Stimulated activated effector memory CD8-positive, alpha-beta T cell treated with anti-CD3 and anti-CD28 coated beads, Interleukin-12 subunit alpha, Interleukin-12 subunit beta, amount 100 ng/mL, for 72 hours (primary cell): ENCODE measurements around the gene TAOK3.

Source experiments
- ATAC-seq: fragments of 150-1000 bp; cut with Tn5 transposase; 2 replicates; pipeline ENCODE4 v1.10.0; 2021
- DNase-seq, 2 donors: peaks; one replicate each; pipeline ENCODE4 v3.0.0; 2021 to 2022; ENCODE audit warnings: low spot score in 2 of 2
- H3K27ac Mint-ChIP-seq: one replicate; pipeline ENCODE4 v1.8.0; 2022; ENCODE audit warnings: mild to moderate bottlenecking, mixed read lengths
- H3K36me3 Mint-ChIP-seq: one replicate; pipeline ENCODE4 v1.8.0; 2022; ENCODE audit warnings: mild to moderate bottlenecking, mixed read lengths
- H3K4me1 Mint-ChIP-seq: one replicate; pipeline ENCODE4 v1.8.0; 2022; ENCODE audit warnings: mixed read lengths
- H3K4me3 Mint-ChIP-seq: one replicate; pipeline ENCODE4 v1.8.0; 2022; ENCODE audit warnings: mild to moderate bottlenecking, mixed read lengths
- H3K9me3 Mint-ChIP-seq: one replicate; pipeline ENCODE4 v1.8.0; 2022; ENCODE audit warnings: mixed read lengths

The TAOK3 gene

DNA sequence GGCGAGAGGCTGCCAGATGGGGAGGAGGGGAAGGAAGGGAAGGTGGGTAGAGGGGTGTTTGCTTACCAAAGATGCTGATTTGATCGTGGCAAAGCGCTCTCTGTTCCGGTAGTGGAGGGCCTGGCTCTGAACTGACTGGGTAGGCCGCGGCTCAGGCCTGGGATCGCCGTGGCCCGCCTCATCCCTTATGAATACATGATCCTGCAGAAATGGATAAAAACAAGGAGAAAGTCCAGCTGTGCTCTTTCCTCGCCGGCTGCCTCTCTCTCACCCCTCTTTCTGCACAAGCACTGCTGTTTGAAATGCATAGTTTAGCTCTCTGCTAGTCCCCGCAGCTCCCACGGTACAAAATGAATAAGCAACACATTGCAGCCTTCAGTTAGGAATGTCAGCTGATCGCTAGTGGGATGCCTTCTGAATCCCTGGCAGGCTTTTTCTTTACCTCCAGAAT, 182.9 kb downstream of the TAOK3 start:
- DNase-seq: no peak

GRCh38 chr12:118188690-118189371, 183.9 kb downstream of the TAOK3 start:
- ATAC-seq (no peak), DNase-seq (no peak)
- no peak overlapping the region for H3K4me3 Mint-ChIP-seq
- H3K4me1 Mint-ChIP-seq: peaks cover 7% of the 10 kb centered on the region
- H3K36me3 Mint-ChIP-seq: peaks cover 69% of the 10 kb centered on the region
- no peak overlapping the region for H3K27ac Mint-ChIP-seq
- no peaks in the 10 kb centered on the region for H3K9me3 Mint-ChIP-seq

More for the DNA sequence above, 182.9 kb downstream of the TAOK3 start:
- H3K9me3 Mint-ChIP-seq: no peaks in the 10 kb centered on the region
- H3K27ac Mint-ChIP-seq: no peak overlapping the region
- H3K4me1 Mint-ChIP-seq: peaks cover 7% of the 10 kb centered on the region
- no peak overlapping the region for H3K4me3 Mint-ChIP-seq
- H3K36me3 Mint-ChIP-seq: peaks cover 76% of the 10 kb centered on the region
- no peak for ATAC-seq

DNA sequence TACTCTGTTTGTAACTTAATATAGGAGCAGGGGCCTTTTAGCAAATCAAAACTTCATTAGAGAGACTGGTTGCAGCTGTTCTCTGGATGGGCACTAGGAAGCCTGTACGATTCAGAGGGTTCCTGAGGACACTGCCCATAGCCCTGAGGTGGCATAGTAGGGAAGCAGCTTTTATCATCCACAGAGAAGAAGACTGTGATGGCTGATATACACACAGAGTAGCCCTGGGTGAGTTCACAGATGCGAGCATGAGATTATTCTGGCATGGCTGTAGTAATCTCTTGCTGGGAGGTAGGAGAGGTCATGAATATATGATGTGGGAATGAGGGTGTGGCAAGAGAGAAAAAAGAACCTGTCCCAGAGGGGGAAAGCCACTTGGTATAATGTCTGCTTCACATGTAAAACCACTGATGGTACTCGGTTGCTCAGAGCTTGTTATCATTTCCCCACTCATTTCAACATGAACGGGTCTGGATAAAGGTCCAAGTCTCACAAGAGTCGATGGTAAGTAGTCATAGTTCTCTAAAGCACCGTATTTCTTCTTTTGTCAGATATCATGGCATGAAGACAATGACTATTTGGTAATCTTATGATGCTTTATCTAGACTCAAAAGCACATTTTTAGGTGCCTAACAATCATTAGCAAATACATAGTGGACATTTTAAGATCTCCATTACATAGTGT, 184.8 kb downstream of the TAOK3 start:
- Mint-ChIP-seq H3K36me3 (peaks cover 60% of the 10 kb centered on the region), H3K9me3 (no peaks in the 10 kb centered on the region), H3K4me1 (peaks cover 7% of the 10 kb centered on the region), H3K27ac (peak overlapping the region; percentile 40), H3K4me3 (no peak overlapping the region)
- ATAC-seq (no peak), DNase-seq (no peak)

GRCh38 chr12:118185602-118186397, 186.9 kb downstream of the TAOK3 start:
- no peak for DNase-seq
- Mint-ChIP-seq H3K36me3 (peaks cover 63% of the 10 kb centered on the region), H3K27ac (peak overlapping the region; percentile 67), H3K4me1 (peaks cover 12% of the 10 kb centered on the region), H3K9me3 (no peaks in the 10 kb centered on the region), H3K4me3 (no peak overlapping the region)
- ATAC-seq: no peak

- ATAC-seq (no peak), DNase-seq (no peak)
- no peaks in the 10 kb centered on the region for H3K9me3 Mint-ChIP-seq
- peaks cover 12% of the 10 kb centered on the region for H3K4me1 Mint-ChIP-seq
- peaks cover 63% of the 10 kb centered on the region for H3K36me3 Mint-ChIP-seq
- peak overlapping the region; percentile 57 for H3K27ac Mint-ChIP-seq
- no peak overlapping the region for H3K4me3 Mint-ChIP-seq
Measured at GRCh38 chr12:118183711-118184110, 189.0 kb downstream of the TAOK3 start.

GRCh38 chr12:118183155-118183554, 189.6 kb downstream of the TAOK3 start:
- ATAC-seq (no peak), DNase-seq (no peak)
- no peaks in the 10 kb centered on the region for H3K9me3 Mint-ChIP-seq
- peaks cover 65% of the 10 kb centered on the region for H3K36me3 Mint-ChIP-seq
- no peak overlapping the region for H3K4me3 Mint-ChIP-seq
- H3K4me1 Mint-ChIP-seq: peaks cover 12% of the 10 kb centered on the region
- H3K27ac Mint-ChIP-seq: peak overlapping the region; percentile 57

GRCh38 chr12:118175823-118176447, 196.8 kb downstream of the TAOK3 start:
- ATAC-seq: no peak
- Mint-ChIP-seq H3K4me3 (no peak overlapping the region), H3K9me3 (no peaks in the 10 kb centered on the region), H3K27ac (no peak overlapping the region), H3K4me1 (no peaks in the 10 kb centered on the region), H3K36me3 (peaks cover 96% of the 10 kb centered on the region)
- DNase-seq: no peak

DNA sequence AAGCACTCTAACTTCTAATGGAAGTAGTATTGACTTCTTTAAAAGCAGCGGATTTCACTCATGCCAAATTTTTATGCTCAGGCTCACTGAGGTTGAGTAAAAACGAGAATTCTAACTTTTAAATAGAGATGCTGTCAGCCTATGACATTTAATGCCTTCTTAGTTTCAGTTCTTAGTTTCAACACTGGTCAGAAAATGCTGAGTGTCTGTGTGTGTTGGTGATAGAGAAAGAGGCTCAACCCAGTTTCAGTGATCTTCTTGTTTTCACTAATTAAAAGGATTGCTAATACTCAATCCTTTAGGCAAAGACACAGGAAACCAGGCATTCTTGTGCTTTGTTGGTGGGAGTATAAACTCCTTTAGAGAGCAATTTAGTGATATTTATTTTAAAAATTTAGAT, 205.8 kb downstream of the TAOK3 start:
- peaks cover 65% of the 10 kb centered on the region for H3K36me3 Mint-ChIP-seq

GRCh38 chr12:118164798-118165486, 207.8 kb downstream of the TAOK3 start:
- Mint-ChIP-seq H3K36me3 (peaks cover 45% of the 10 kb centered on the region), H3K4me3 (no peak overlapping the region), H3K9me3 (no peaks in the 10 kb centered on the region), H3K4me1 (peaks cover 20% of the 10 kb centered on the region), H3K27ac (peak overlapping the region; percentile 83)
- ATAC-seq (no peak), DNase-seq (no peak)

More for the DNA sequence above, 205.8 kb downstream of the TAOK3 start:
- Mint-ChIP-seq H3K4me3 (peak overlapping the region; percentile 25), H3K27ac (peak overlapping the region; percentile 17), H3K9me3 (no peaks in the 10 kb centered on the region), H3K4me1 (peaks cover 24% of the 10 kb centered on the region)
- ATAC-seq: peak; percentile 100
- no peak for DNase-seq

DNA sequence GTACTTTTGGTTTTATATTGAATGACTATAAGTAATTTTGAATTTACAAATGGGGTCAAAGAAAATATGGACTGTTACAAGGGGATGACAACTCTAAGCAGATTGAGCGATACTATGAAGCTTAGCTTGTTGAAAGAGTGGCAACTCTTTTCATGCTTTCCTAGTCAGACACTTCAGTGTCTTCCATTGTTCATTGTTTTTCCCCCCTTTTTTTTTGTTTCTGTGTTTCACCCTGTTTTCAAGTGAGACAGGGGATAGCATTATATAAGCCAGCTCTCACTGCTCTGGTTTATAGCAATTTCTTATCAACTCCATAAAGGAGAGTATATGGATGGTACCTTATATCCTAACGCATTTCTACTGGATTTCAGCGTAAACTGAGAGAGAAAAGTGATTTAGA, 212.2 kb downstream of the TAOK3 start:
- Mint-ChIP-seq H3K36me3 (peaks cover 11% of the 10 kb centered on the region), H3K4me3 (no peak overlapping the region), H3K4me1 (peaks cover 7% of the 10 kb centered on the region), H3K27ac (no peak overlapping the region), H3K9me3 (no peaks in the 10 kb centered on the region)
- no peak for DNase-seq
- ATAC-seq: no peak

GRCh38 chr12:118151755-118152154, 221.0 kb downstream of the TAOK3 start:
- Mint-ChIP-seq H3K4me3 (no peak overlapping the region), H3K4me1 (no peaks in the 10 kb centered on the region), H3K9me3 (no peaks in the 10 kb centered on the region), H3K36me3 (peaks cover 57% of the 10 kb centered on the region), H3K27ac (no peak overlapping the region)
- DNase-seq (no peak), ATAC-seq (no peak)

- no peak overlapping the region for H3K4me3 Mint-ChIP-seq
- ATAC-seq: no peak
- no peaks in the 10 kb centered on the region for H3K9me3 Mint-ChIP-seq
- peaks cover 68% of the 10 kb centered on the region for H3K36me3 Mint-ChIP-seq
- H3K27ac Mint-ChIP-seq: peak overlapping the region; percentile 75
- H3K4me1 Mint-ChIP-seq: no peaks in the 10 kb centered on the region
- no peak for DNase-seq
Measured at GRCh38 chr12:118150625-118151024, 222.1 kb downstream of the TAOK3 start.

DNA sequence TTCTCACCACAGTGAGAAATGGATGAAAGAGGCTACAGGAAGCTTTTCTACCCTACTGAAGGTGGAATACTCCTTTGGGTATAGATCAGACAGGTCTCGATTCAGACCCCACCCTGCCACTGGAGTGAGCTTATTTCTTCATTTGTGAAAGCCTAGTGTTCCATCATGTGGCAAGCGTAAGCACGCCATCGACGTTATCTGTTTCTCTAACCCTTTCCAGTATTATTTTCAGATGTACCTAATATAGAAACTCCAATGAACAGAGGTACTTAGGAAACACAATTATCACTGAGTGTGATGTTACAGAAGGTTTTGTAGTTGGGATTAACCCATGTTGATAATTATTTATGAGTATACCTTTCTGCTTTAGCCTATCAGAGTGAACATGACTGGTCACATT, 224.4 kb downstream of the TAOK3 start:
- peaks cover 92% of the 10 kb centered on the region for H3K36me3 Mint-ChIP-seq
- peaks cover 12% of the 10 kb centered on the region for H3K4me1 Mint-ChIP-seq
- H3K4me3 Mint-ChIP-seq: no peak overlapping the region
- DNase-seq (no peak), ATAC-seq (no peak)
- no peaks in the 10 kb centered on the region for H3K9me3 Mint-ChIP-seq
- peak overlapping the region; percentile 76 for H3K27ac Mint-ChIP-seq

DNA sequence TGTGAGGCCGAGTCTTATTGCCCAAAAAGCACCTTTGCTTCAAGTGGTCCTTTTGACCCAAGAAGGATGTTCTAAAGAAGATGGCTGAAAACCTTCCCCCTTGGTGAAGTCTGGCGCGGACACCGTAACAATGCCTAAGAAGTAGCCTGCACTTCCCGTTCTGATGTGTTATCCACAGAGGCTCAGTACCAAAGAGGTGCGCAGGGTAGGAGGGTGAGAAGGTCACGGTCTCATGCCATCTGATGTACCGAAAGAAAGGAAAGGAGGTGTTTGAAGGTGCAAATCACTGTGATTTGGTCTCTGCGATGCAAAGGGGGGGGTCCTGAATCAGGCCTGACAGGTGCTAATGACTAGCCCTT, 226.9 kb downstream of the TAOK3 start:
- Mint-ChIP-seq H3K4me1 (peaks cover 17% of the 10 kb centered on the region), H3K4me3 (no peak overlapping the region), H3K9me3 (no peaks in the 10 kb centered on the region), H3K36me3 (peaks cover 97% of the 10 kb centered on the region), H3K27ac (peak overlapping the region; percentile 90)
- ATAC-seq: no peak
- DNase-seq: no peak
